Neural cell (in vitro differentiated cells): Measurements from ENCODE around the gene H6PD.

Experiments used
- EP300 ChIP-seq: fragments of 450-650 bp; conservative IDR thresholded peaks from 2 replicates; pipeline ENCODE4 v1.6.1; 2014; ENCODE audit warnings: antibody characterized with exemption, mild to moderate bottlenecking, moderate library complexity; ENCODE audit not compliant: poor library complexity, severe bottlenecking
- MXI1 ChIP-seq: fragments of 450-650 bp; conservative IDR thresholded peaks from 2 replicates; pipeline ENCODE4 v1.6.1; 2014; ENCODE audit warnings: antibody characterized with exemption, mild to moderate bottlenecking; ENCODE audit not compliant: poor library complexity, severe bottlenecking
- POLR2AphosphoS5 ChIP-seq: IDR thresholded peaks from 2 replicates; pipeline ENCODE4 v1.6.1; 2012
- RAD21 ChIP-seq: fragments of 450-650 bp; conservative IDR thresholded peaks from 2 replicates; pipeline ENCODE4 v1.6.1; 2014; ENCODE audit warnings: antibody characterized with exemption, mild to moderate bottlenecking, moderate library complexity
- SMC3 ChIP-seq: fragments of 450-650 bp; conservative IDR thresholded peaks from 2 replicates; pipeline ENCODE4 v1.6.1; 2014; ENCODE audit warnings: antibody characterized with exemption, mild to moderate bottlenecking, moderate library complexity; ENCODE audit not compliant: poor library complexity
- TAF1 ChIP-seq: IDR thresholded peaks from 2 replicates; pipeline ENCODE4 v1.6.1; 2012; ENCODE audit warnings: low read depth
- TF ChIP-seq, protein P1 (sequence below): fragments of 450-650 bp; IDR thresholded peaks from 2 replicates; pipeline ENCODE4 v1.5.1; 2014; ENCODE audit warnings: antibody characterized with exemption, mild to moderate bottlenecking, moderate library complexity; ENCODE audit not compliant: poor library complexity, severe bottlenecking
- TF ChIP-seq, protein P2 (sequence below): IDR thresholded peaks from 2 replicates; pipeline ENCODE4 v1.6.1; 2012; ENCODE audit warnings: borderline replicate concordance

DNA sequence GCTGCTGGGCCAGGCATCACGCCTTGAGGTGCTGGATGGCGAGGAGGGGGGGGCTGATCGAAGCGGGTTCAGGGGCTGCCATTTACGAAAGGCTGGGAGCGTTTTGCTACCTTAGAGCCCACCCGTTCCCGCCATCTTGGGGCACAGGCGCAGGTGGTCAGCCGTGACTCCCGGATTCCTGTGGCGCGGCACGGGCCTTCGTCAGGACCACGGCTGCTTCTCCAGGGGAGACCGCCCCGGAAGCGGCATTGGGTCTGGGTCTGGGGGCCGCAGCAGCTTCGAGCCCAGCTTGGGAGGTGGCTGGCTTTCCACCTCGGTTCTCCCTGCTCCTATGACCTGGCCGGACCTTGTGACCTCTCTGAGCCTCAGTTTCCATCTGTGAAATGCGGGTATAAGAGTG lies 81.9 kb downstream of the H6PD start:
- TF ChIP-seq, protein P1, sequence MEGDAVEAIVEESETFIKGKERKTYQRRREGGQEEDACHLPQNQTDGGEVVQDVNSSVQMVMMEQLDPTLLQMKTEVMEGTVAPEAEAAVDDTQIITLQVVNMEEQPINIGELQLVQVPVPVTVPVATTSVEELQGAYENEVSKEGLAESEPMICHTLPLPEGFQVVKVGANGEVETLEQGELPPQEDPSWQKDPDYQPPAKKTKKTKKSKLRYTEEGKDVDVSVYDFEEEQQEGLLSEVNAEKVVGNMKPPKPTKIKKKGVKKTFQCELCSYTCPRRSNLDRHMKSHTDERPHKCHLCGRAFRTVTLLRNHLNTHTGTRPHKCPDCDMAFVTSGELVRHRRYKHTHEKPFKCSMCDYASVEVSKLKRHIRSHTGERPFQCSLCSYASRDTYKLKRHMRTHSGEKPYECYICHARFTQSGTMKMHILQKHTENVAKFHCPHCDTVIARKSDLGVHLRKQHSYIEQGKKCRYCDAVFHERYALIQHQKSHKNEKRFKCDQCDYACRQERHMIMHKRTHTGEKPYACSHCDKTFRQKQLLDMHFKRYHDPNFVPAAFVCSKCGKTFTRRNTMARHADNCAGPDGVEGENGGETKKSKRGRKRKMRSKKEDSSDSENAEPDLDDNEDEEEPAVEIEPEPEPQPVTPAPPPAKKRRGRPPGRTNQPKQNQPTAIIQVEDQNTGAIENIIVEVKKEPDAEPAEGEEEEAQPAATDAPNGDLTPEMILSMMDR, result no peak
- TF ChIP-seq TAF1 (no peak), EP300 (no peak), RAD21 (no peak), POLR2AphosphoS5 (no peak), MXI1 (no peak), SMC3 (no peak)
- TF ChIP-seq, protein P2, sequence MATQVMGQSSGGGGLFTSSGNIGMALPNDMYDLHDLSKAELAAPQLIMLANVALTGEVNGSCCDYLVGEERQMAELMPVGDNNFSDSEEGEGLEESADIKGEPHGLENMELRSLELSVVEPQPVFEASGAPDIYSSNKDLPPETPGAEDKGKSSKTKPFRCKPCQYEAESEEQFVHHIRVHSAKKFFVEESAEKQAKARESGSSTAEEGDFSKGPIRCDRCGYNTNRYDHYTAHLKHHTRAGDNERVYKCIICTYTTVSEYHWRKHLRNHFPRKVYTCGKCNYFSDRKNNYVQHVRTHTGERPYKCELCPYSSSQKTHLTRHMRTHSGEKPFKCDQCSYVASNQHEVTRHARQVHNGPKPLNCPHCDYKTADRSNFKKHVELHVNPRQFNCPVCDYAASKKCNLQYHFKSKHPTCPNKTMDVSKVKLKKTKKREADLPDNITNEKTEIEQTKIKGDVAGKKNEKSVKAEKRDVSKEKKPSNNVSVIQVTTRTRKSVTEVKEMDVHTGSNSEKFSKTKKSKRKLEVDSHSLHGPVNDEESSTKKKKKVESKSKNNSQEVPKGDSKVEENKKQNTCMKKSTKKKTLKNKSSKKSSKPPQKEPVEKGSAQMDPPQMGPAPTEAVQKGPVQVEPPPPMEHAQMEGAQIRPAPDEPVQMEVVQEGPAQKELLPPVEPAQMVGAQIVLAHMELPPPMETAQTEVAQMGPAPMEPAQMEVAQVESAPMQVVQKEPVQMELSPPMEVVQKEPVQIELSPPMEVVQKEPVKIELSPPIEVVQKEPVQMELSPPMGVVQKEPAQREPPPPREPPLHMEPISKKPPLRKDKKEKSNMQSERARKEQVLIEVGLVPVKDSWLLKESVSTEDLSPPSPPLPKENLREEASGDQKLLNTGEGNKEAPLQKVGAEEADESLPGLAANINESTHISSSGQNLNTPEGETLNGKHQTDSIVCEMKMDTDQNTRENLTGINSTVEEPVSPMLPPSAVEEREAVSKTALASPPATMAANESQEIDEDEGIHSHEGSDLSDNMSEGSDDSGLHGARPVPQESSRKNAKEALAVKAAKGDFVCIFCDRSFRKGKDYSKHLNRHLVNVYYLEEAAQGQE, result no peak
